Measurements from ENCODE around the gene SND1. TPM values are rescaled to one million over a fixed set of nuclear protein-coding genes. Genes with fewer than 3 reads are reported as not detected.

Gene SND1
- total and polyA plus RNA-seq, 10 of the 15 experiments (the other 5 are each of a cell fraction or from before 2014, with no cell fraction given) = 52.4 to 270 (median 146) TPM

GRCh38 chr7:128139406-128139805 is 487.4 kb downstream of the SND1 start:
- Histone ChIP-seq H3K36me3 (ENCODE audit: control insufficient read depth in 2 of 2, insufficient read depth in 2 of 2, low read length in 1 of 2) (no peaks in the 10 kb centered on the region), H3K27me3 (replicated peaks in 1 of 2; ENCODE audit: control insufficient read depth in 2 of 2, insufficient read depth in 2 of 2, low read length in 1 of 2) (peaks cover 9% of the 10 kb centered on the region in 2 experiments; a peak in 3 of 4 replicates), H4K20me1 (ENCODE audit: control insufficient read depth, insufficient read depth) (no peaks in the 10 kb centered on the region), H3K9ac (ENCODE audit: control insufficient read depth, insufficient read depth, low read length) (no peak overlapping the region), H3K9me3 (replicated peaks; ENCODE audit: control insufficient read depth, insufficient read depth, low read length) (no peaks in the 10 kb centered on the region), H3K4me2 (ENCODE audit: control insufficient read depth, insufficient read depth) (no peak overlapping the region), H3K4me1 (ENCODE audit: control insufficient read depth, insufficient read depth, low read length) (peaks cover 4% of the 10 kb centered on the region), H2AFZ (ENCODE audit: control insufficient read depth, low read depth, low read length) (no peak overlapping the region), H3K27ac (ENCODE audit: control insufficient read depth, insufficient read depth) (no peak overlapping the region), H3K4me3 (no peak overlapping the region), H3K79me2 (ENCODE audit: control insufficient read depth, insufficient read depth, low read length) (no peaks in the 10 kb centered on the region)
- WGBS (ENCODE audit: insufficient coverage, insufficient replicate concordance, low lambda C conversion rate, missing lambda C conversion rate) = 45% methylated on average over 3 of the region's 3 CpGs
- intact Hi-C loops (cut with micrococcal nuclease; ENCODE audit: unreplicated experiment) = loop anchor here (10.0 kb wide), 1 partner anchor 245 kb away; no protein-coding TSS in a partner anchor
- no peak for TF ChIP-seq YY1 (IDR thresholded peaks at IDR 0.05; ENCODE audit: low read depth, low read length)
- TF ChIP-seq CBX5 (IDR thresholded peaks at IDR 0.05; ENCODE audit: low read depth) = no peak
- no peak for TF ChIP-seq FOXM1 (IDR thresholded peaks at IDR 0.05; ENCODE audit: low read depth, low read length)
- RAD21 ChIA-PET (ENCODE audit: unreplicated experiment) = no interaction called here
- POLR2A ChIA-PET = no interaction called here
- in situ Hi-C loops (cut with MboI) = loop anchor here (5.0 kb wide), 1 partner anchor 68 kb away; no protein-coding TSS in a partner anchor
- no peak for DNase-seq (ENCODE audit: low read depth, low spot score)
- ATAC-seq = no peak
- FAIRE-seq = no peak
- SMC1A ChIA-PET (ENCODE audit: uncharacterized antibody, unreplicated experiment) = interaction anchor here (2.1 kb wide), 1 partner anchor 70 kb away, joined by 7 read pairs; no protein-coding TSS in a partner anchor
- BruUV-seq (replicated peaks) = no TSS peak
- CTCF ChIA-PET = no interaction called here

- FAIRE-seq (no peak), ATAC-seq (no peak)
- SMC1A ChIA-PET (ENCODE audit: uncharacterized antibody, unreplicated experiment) = interaction anchor here (1.2 to 1.3 kb wide), 2 partner anchors 15 to 77 kb away, joined by 3 to 5 read pairs; no protein-coding TSS in a partner anchor
- no peak for TF ChIP-seq STAT3 (IDR thresholded peaks at IDR 0.05; ENCODE audit: low read depth, low read length)
- no peak for TF ChIP-seq JUNB (IDR thresholded peaks at IDR 0.05)
- TF ChIP-seq ESRRA (IDR thresholded peaks at IDR 0.05; ENCODE audit: low read length) = no peak
- TF ChIP-seq NBN (IDR thresholded peaks at IDR 0.05) = no peak
- no peak for TF ChIP-seq E2F4 (IDR thresholded peaks at IDR 0.05; ENCODE audit: low read depth, low read length)
- TF ChIP-seq, protein P1, sequence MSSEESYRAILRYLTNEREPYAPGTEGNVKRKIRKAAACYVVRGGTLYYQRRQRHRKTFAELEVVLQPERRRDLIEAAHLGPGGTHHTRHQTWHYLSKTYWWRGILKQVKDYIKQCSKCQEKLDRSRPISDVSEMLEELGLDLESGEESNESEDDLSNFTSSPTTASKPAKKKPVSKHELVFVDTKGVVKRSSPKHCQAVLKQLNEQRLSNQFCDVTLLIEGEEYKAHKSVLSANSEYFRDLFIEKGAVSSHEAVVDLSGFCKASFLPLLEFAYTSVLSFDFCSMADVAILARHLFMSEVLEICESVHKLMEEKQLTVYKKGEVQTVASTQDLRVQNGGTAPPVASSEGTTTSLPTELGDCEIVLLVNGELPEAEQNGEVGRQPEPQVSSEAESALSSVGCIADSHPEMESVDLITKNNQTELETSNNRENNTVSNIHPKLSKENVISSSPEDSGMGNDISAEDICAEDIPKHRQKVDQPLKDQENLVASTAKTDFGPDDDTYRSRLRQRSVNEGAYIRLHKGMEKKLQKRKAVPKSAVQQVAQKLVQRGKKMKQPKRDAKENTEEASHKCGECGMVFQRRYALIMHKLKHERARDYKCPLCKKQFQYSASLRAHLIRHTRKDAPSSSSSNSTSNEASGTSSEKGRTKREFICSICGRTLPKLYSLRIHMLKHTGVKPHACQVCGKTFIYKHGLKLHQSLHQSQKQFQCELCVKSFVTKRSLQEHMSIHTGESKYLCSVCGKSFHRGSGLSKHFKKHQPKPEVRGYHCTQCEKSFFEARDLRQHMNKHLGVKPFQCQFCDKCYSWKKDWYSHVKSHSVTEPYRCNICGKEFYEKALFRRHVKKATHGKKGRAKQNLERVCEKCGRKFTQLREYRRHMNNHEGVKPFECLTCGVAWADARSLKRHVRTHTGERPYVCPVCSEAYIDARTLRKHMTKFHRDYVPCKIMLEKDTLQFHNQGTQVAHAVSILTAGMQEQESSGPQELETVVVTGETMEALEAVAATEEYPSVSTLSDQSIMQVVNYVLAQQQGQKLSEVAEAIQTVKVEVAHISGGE (CRISPR knock-in tag; IDR thresholded peaks at IDR 0.05) = no peak
- TF ChIP-seq CHD4 (IDR thresholded peaks at IDR 0.05) = no peak
- TF ChIP-seq RCOR1 (conservative IDR thresholded peaks at IDR 0.05; ENCODE audit: low read depth, low read length) = no peak
- TF ChIP-seq, protein P2, sequence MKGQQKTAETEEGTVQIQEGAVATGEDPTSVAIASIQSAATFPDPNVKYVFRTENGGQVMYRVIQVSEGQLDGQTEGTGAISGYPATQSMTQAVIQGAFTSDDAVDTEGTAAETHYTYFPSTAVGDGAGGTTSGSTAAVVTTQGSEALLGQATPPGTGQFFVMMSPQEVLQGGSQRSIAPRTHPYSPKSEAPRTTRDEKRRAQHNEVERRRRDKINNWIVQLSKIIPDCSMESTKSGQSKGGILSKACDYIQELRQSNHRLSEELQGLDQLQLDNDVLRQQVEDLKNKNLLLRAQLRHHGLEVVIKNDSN (IDR thresholded peaks at IDR 0.05; ENCODE audit: borderline replicate concordance, extremely low read length, insufficient read depth, low read depth, low read length) = no peak
- TF ChIP-seq STAT1 (conservative IDR thresholded peaks at IDR 0.05) = no peak
Observed at GRCh38 chr7:128141683-128142195, 489.7 kb downstream of the SND1 start.

More at GRCh38 chr7:128141683-128142195, 489.7 kb downstream of the SND1 start:
- Histone ChIP-seq H3K79me2 (ENCODE audit: control insufficient read depth, insufficient read depth, low read length) (no peaks in the 10 kb centered on the region), H3K36me3 (ENCODE audit: control insufficient read depth in 2 of 2, insufficient read depth in 2 of 2, low read length in 1 of 2) (no peaks in the 10 kb centered on the region), H2AFZ (ENCODE audit: control insufficient read depth, low read depth, low read length) (no peak overlapping the region), H4K20me1 (ENCODE audit: control insufficient read depth, insufficient read depth) (no peaks in the 10 kb centered on the region), H3K4me3 (no peak overlapping the region), H3K4me2 (ENCODE audit: control insufficient read depth, insufficient read depth) (no peak overlapping the region), H3K27ac (ENCODE audit: control insufficient read depth, insufficient read depth) (no peak overlapping the region), H3K4me1 (ENCODE audit: control insufficient read depth, insufficient read depth, low read length) (no peaks in the 10 kb centered on the region), H3K9ac (ENCODE audit: control insufficient read depth, insufficient read depth, low read length) (no peak overlapping the region), H3K27me3 (replicated peaks in 1 of 2; ENCODE audit: control insufficient read depth in 2 of 2, insufficient read depth in 2 of 2, low read length in 1 of 2) (peaks cover 4 to 5% of the 10 kb centered on the region in 2 experiments; a peak in 2 of 4 replicates), H3K9me3 (replicated peaks; ENCODE audit: control insufficient read depth, insufficient read depth, low read length) (no peaks in the 10 kb centered on the region)
- intact Hi-C loops (cut with micrococcal nuclease; ENCODE audit: unreplicated experiment) = no loop called here
- no TSS peak for BruUV-seq (replicated peaks)
- 78% methylated on average over 6 of the region's 6 CpGs for WGBS (ENCODE audit: insufficient coverage, insufficient replicate concordance, low lambda C conversion rate, missing lambda C conversion rate)
- ChIA-PET POLR2A (no interaction called here), CTCF (interaction anchor here (0.6 to 1.1 kb wide), 2 partner anchors 68 to 425 kb away, joined by 3 read pairs; no protein-coding TSS in a partner anchor), RAD21 (ENCODE audit: unreplicated experiment) (no interaction called here)
- in situ Hi-C loops (cut with MboI) = no loop called here
- no peak for DNase-seq (ENCODE audit: low read depth, low spot score)

Data from GM12878 (cell line).